Activated CD8-positive, alpha-beta T cell treated with anti-CD3 and anti-CD28 coated beads for 36 hours (primary cell): ENCODE results near the gene SGCB. TPM values are rescaled to one million over a fixed set of nuclear protein-coding genes. Genes with fewer than 3 reads are reported as not detected.

ENCODE experiments used
- ATAC-seq: fragments of 200-7000 bp; cut with Tn5 transposase; one replicate; pipeline ENCODE4 v1.10.0; 2021; ENCODE audit warnings: mild to moderate bottlenecking, moderate library complexity
- CTCF ChIA-PET: fragments of 350-600 bp; sonication (Branson Sonifier 250); formaldehyde crosslinking; loops from one replicate; lab custom pipeline; 2021; ENCODE audit warnings: antibody characterized with exemption; lab: Charles Lee
- POLR2A ChIA-PET: fragments of 350-600 bp; sonication (Branson Sonifier 250); formaldehyde crosslinking; loops from one replicate; lab custom pipeline; 2021; ENCODE audit warnings: antibody characterized with exemption; lab: Charles Lee
- DNase-seq: peaks from one replicate; pipeline ENCODE4 v3.0.0-alpha.2; 2020
- H3K27ac Mint-ChIP-seq: one replicate; pipeline ENCODE4 v1.8.0; 2021; ENCODE audit warnings: mild to moderate bottlenecking, mixed read lengths
- H3K27me3 Mint-ChIP-seq: one replicate; pipeline ENCODE4 v1.8.0; 2021; ENCODE audit warnings: mixed read lengths
- H3K36me3 Mint-ChIP-seq: one replicate; pipeline ENCODE4 v1.8.0; 2021; ENCODE audit warnings: low read depth, mixed read lengths
- H3K4me1 Mint-ChIP-seq: one replicate; pipeline ENCODE4 v1.8.0; 2021; ENCODE audit warnings: low read depth, mixed read lengths
- H3K4me3 Mint-ChIP-seq: one replicate; pipeline ENCODE4 v1.8.0; 2021; ENCODE audit warnings: mild to moderate bottlenecking, moderate library complexity, mixed read lengths
- H3K9me3 Mint-ChIP-seq: one replicate; pipeline ENCODE4 v1.8.0; 2021; ENCODE audit warnings: mixed read lengths
- intact Hi-C: fragments of 100-400 bp; cut with micrococcal nuclease; formaldehyde crosslinking; loops from one replicate; pipeline ENCODE4 v1.10.0; 2022
- total RNA-seq, 2 experiments: library from RNA; stranded (reverse); gene quantifications; one replicate each; pipeline ENCODE4 v1.2.3, GENCODE V29; 2021
- TF ChIP-seq, protein P1 (sequence below): fragments of 200-600 bp; IDR thresholded peaks from one replicate; pipeline ENCODE4 v1.8.0; 2022; ENCODE audit warnings: antibody characterized with exemption, mild to moderate bottlenecking

SGCB gene
- total RNA-seq, 2 experiments from 2014 or later, result 7.6 to 8.8 TPM

DNA sequence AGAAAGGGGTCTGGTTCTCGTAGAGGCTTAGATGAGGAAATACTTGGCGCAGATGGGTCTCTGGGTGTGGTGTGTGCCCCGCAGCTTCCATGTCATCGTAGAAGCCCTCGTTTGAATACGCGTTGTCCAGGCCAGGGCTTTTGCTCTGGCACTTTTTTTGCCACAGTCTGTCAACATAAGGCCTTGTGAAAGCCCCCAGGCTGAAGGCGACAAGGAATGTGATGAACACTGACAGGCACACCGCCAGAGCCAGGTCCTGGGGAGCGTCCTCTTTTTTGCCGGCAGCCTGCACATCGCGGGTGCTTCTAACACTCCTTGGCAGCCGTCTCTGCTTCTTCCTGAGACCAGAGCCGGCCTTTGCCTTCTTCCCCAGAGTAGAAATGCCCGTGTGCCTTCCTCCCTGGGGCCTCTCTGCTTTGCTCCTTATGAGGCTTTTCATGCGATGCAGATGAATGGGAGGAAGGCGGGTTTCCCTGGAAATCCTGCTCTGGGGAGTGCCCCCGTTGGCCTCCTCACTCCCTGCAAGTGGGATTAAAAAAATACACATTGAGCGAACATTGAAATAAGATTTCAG lies 42.4 kb downstream of the SGCB start:
- no peak overlapping the region for H3K27ac Mint-ChIP-seq
- no peaks in the 10 kb centered on the region for H3K4me1 Mint-ChIP-seq
- DNase-seq (no peak), ATAC-seq (no peak)
- TF ChIP-seq, protein P1, sequence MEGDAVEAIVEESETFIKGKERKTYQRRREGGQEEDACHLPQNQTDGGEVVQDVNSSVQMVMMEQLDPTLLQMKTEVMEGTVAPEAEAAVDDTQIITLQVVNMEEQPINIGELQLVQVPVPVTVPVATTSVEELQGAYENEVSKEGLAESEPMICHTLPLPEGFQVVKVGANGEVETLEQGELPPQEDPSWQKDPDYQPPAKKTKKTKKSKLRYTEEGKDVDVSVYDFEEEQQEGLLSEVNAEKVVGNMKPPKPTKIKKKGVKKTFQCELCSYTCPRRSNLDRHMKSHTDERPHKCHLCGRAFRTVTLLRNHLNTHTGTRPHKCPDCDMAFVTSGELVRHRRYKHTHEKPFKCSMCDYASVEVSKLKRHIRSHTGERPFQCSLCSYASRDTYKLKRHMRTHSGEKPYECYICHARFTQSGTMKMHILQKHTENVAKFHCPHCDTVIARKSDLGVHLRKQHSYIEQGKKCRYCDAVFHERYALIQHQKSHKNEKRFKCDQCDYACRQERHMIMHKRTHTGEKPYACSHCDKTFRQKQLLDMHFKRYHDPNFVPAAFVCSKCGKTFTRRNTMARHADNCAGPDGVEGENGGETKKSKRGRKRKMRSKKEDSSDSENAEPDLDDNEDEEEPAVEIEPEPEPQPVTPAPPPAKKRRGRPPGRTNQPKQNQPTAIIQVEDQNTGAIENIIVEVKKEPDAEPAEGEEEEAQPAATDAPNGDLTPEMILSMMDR, result no peak
- CTCF ChIA-PET, result no interaction called here
- no peaks in the 10 kb centered on the region for H3K9me3 Mint-ChIP-seq
- peaks cover 10% of the 10 kb centered on the region for H3K27me3 Mint-ChIP-seq
- POLR2A ChIA-PET, result no interaction called here
- H3K36me3 Mint-ChIP-seq, result no peaks in the 10 kb centered on the region
- intact Hi-C loops, result no loop called here
- H3K4me3 Mint-ChIP-seq, result no peak overlapping the region

Other genes starting within 250 kb of the SGCB start
- 10 to 100 TPM; 32.6 to 39.8 TPM for gene DCUN1D4, start 195.1 kb downstream of the SGCB start, total RNA-seq
- under 1 TPM in 1 of 2 experiments, not detected in 1; 0.09 TPM for gene LRRC66, start 17.9 kb downstream of the SGCB start, total RNA-seq
- gene SPATA18, start 13.0 kb upstream of the SGCB start, total RNA-seq, result under 1 TPM in 1 of 2 experiments, not detected in 1; 0.58 TPM